ACHN (cell line): ENCODE measurements around the gene LRP5.

Experiments used
- DNase-seq: peaks from one replicate; pipeline ENCODE4 v3.0.0-alpha.2; 2015
- in situ Hi-C: cut with HindIII; loops from 2 replicates; pipeline ENCODE4 v1.10.0; 2017; ENCODE audit warnings: low sequenced_read_pairs, low pct_ligation_motif_present, low pct_unique_long_range_greater_than_20kb

The LRP5 gene

GRCh38 chr11:68375337-68375736 lies 62.9 kb downstream of the LRP5 start:
- DNase-seq: no peak
- in situ Hi-C loops: no loop called here

GRCh38 chr11:68375766-68376165 lies 63.4 kb downstream of the LRP5 start:
- DNase-seq: no peak
- in situ Hi-C loops: no loop called here

- no peak for DNase-seq
- in situ Hi-C loops: no loop called here
Measured at GRCh38 chr11:68377389-68377795, 65.0 kb downstream of the LRP5 start.

- no peak for DNase-seq
- in situ Hi-C loops: no loop called here
Measured at GRCh38 chr11:68379206-68379605, 66.8 kb downstream of the LRP5 start.

DNA sequence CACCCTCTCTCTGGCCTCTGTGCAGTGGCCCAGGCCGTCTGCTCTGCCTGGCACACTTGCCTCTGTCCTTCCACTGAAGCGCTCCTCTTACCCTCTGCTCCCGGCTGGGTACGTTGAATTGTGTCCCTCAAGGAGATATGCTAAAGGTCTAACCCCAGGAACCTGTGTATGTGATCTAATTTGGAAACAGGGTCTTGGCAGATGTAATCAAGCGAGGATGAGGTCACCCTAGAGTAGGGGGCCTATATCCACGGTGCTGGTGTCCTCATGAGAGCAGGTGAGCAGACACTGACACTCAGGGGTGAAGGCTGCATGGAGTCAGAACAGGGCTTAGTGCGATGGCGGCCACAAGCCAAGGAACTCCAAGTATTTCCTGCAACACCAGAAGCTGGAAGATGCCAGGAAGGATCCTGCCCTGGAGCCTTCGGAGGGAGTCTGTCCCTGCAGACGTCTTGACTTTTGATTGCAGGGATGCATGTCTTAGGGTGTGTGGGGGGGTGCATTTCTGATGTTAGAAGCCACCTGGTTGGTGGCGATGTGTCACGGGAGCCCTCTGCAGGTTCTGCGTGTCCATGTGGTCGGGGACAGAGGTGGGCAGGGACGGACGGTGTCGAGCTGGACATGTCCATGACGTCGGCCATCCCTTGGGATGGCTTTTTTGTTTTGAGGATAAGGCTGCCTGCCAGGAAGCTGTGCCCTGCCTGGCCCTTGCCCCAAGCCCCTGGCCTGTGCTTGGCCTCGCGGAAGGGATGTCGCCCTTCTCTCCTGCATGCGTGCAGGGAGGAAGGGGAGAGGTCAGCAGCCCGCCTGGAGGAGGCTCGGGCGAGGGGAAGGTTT lies 68.6 kb downstream of the LRP5 start:
- in situ Hi-C loops: no loop called here
- DNase-seq: no peak

GRCh38 chr11:68381716-68382115 lies 69.3 kb downstream of the LRP5 start:
- in situ Hi-C loops: no loop called here
- DNase-seq: no peak

DNA sequence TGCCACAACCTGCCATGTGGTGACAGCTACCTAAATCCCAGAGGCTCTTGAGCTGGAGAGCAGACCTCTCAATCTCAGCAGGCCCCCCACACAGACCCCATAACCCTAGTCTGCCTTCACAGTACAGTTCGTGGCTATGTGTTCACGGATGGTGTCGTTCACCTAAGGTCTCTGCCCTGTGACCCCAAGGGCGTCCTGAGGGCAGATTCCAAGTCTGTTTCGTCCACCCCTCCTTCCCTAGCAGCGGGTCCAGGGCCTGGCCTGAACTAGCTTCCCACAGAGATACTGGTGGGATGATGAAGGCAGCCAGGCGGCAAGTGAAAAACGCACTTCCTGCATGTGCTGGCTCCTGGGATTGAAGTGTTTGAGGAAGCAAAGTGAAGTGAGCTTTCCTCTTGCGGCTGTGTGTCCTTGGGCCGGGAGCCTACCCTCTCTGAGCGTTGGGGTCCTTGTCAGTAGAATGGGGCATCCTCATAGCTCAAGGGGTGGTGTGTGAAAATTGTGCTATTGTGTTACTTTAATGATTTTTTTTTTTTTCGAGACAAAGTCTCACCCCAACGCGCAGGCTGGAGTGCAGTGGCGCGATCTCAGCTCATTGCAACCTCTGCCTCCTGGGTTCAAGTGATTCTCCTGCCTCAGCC lies 70.1 kb downstream of the LRP5 start:
- DNase-seq: no peak
- in situ Hi-C loops: no loop called here

DNA sequence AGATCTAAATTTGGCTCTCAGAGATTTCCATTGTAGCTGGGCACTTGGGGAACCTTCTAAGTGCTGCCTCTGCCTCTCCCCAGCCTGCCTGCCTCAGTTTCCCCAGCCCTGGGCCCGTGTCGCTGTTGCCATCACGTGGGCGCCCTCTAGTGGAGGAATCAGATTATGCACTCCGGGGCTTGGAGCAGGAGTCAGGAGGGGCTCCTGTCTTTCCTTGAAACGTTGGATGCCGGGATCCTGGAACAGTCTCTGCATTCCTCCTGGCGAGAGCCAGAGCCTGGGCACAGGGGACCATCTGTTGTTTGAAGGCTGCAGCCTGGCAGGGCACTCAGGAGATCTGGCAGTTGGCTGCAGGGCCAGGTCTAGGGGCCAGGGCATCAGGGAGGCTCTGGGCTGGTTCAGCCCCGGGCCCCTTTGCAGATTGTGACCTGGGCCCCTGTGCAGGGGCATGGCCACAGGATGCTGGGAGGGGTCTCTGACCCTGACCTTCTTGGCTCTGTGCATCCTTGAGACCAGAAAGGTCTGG lies 71.6 kb downstream of the LRP5 start:
- in situ Hi-C loops: no loop called here
- DNase-seq: peak; percentile 39

DNA sequence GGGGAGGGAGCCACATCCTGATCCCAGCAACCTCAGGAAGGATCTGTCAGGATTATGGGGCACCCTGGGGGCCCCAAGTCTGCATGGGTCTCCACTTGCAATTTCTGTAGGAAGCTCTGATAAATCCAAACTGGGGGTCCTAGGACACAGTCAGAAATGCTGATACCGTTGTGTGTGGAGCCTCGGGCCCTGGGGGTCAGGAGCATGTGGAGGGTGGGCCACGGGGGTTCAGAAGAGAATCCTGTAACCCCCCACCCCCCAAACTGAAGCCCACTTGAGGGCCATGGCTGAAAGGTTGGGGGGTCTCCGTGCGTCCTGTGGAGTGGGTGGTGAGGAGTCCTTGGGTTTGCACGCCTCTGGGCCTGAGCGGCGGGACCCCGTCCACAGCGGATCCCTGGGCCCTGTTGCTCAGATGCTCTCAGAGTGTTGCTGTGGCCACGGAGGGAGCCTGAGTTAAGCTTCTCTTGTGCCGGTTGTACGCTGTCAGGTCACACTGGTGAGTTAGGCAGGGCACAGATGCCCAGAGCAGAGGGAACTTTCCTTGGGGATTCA lies 72.2 kb downstream of the LRP5 start:
- DNase-seq: no peak
- in situ Hi-C loops: no loop called here

DNA sequence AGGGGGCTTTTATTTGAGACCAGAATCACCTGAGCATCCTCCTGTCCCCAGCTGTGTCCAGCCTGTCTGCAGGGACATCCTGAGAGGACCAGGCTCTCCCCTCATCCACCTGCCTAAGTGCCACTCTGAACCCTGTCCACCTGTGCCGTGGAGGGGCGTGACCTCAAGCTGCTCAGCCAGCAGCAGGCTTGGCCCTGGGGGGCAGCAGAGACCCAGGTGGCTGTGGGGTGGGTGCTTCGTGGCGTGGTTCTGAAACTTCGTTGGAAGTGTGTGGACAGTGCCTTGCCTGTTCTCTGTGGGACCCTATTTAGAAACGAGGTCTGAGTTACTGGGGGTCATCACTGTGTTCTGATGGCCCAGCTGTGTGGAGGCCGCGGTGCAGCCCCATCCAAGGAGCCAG lies 72.7 kb downstream of the LRP5 start:
- in situ Hi-C loops: no loop called here
- no peak for DNase-seq

DNA sequence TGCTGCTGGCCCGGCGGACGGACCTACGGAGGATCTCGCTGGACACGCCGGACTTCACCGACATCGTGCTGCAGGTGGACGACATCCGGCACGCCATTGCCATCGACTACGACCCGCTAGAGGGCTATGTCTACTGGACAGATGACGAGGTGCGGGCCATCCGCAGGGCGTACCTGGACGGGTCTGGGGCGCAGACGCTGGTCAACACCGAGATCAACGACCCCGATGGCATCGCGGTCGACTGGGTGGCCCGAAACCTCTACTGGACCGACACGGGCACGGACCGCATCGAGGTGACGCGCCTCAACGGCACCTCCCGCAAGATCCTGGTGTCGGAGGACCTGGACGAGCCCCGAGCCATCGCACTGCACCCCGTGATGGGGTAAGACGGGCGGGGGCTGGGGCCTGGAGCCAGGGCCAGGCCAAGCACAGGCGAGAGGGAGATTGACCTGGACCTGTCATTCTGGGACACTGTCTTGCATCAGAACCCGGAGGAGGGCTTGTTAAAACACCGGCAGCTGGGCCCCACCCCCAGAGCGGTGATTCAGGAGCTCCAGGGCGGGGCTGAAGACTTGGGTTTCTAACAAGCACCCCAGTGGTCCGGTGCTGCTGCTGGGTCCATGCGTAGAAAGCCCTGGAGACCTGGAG lies 74.1 kb downstream of the LRP5 start:
- in situ Hi-C loops: no loop called here
- DNase-seq: peak; percentile 2

DNA sequence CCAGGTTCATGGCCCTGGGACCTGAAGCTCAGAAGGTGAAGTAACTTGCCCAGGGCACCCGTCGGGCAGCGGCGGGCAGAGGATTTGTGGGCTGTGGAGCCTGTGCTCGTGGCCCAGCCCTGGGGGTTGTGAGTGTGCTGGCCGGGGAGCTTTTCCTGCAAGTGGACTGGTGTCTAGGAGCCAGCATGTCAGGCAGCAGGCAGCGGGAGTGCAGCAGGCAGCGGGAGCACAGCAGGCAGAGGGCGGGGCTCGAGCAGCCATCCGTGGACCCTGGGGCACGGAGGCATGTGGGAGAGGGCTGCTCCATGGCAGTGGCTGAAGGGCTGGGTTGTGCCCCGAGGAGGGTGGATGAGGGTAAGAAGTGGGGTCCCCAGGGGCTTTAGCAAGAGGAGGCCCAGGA lies 75.4 kb downstream of the LRP5 start:
- in situ Hi-C loops: no loop called here
- no peak for DNase-seq

DNA sequence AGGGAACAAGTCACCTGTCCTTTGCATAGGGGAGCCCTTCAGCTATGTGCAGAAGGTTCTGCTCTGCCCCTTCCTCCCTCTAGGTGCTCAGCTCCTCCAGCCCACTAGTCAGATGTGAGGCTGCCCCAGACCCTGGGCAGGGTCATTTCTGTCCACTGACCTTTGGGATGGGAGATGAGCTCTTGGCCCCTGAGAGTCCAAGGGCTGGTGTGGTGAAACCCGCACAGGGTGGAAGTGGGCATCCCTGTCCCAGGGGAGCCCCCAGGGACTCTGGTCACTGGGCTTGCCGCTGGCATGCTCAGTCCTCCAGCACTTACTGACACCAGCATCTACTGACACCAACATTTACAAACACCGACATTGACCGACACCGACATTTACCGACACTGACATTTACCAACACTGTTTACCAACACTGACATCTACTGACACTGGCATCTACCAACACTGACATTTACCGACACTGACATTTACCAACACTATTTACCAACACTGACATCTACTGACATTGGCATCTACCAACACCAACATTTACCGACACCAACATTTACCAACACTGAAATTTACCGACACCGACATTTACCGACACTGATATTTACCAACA lies 76.3 kb downstream of the LRP5 start:
- DNase-seq: no peak
- in situ Hi-C loops: no loop called here

DNA sequence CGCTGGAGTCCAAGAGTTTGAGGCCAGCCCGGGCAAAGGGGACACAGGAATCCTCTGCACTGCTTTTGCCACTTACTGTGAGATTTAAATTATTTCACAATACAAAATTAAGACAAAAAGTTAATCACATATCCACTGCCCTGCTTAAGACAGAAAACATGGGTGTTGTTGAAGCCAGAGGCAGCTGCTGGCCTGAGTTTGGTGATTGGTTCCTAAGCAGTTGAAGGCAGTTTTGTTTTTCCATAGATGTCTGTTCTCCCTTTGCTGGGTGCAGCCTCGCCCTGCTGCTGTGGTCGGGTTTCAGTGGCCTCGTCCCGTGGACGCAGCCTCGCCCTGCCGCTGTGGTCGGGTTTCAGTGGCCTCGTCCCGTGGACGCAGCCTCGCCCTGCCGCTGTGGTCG lies 77.9 kb downstream of the LRP5 start:
- DNase-seq: no peak
- in situ Hi-C loops: no loop called here

DNA sequence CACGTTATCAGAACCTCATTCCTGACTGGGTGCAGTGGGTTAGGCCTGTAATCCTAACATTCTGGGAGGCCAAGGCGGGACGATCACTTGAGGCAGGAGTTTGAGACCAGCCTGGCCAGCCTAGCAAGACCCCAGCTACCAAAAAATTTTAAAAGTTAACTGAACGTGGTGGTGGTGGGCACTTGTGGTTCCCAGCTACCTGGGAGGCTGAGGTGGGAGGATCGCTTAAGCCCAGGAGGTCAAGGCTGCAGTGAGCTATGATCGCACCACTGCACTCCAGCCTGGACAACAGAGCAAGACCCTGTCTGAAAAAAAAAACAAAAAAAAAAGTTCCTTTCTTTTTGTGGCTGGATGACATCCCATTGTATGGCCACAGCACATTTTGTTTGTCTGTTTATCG lies 80.4 kb downstream of the LRP5 start:
- DNase-seq: no peak
- in situ Hi-C loops: no loop called here

- DNase-seq: no peak
- in situ Hi-C loops: no loop called here
Measured at GRCh38 chr11:68396516-68396915, 84.1 kb downstream of the LRP5 start.

- in situ Hi-C loops: no loop called here
- DNase-seq: no peak
Measured at GRCh38 chr11:68397256-68397655, 84.9 kb downstream of the LRP5 start.

DNA sequence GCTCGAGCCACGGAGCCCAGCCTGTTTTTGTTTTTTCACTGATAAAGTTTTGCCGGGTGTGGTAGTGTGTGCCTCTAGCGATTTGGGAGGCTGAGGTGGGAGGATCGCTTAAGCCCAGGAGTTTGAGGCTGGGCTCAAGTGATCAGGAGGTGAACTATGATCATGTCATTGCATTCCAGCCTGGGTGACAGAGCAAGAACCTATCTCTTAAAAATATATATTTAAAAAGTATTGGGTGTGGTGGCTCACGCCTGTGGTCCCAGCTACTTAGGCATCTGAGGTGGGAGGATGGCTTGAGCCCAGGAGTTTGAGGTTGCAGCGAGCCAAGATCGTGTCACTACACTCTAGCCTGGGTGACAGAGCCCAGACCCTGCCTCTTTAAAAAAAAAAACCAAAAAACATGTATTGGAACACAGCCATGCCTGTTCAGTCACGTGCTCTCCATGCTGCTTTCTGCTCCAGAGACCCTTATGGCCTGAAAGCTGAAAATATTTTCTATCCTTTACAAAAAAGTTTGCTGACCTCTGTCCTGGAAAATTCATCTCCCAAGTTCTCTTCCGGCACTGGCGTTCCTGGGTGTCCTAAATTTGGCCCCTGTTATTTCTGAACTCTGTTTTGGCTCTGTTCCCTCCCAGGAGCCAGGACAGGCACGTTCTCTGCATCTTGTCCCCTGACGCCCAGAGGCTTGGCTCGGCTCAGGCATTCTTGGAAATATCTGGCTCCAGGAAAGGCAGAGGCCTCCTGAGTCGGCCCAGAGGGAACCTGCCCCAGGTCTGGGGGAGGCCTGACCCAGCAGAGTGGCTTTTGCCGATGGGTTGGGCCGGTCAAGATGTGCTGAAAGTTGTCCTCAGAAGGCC lies 86.8 kb downstream of the LRP5 start:
- no peak for DNase-seq
- in situ Hi-C loops: no loop called here
